Caco-2 (cell line): ENCODE data around the gene CCDC134. TPM values are rescaled to one million over a fixed set of nuclear protein-coding genes. Genes with fewer than 3 reads are reported as not detected.

Experiments
- BruUV-seq: library from RNA; stranded (reverse); fragments of 400-500 nt; replicated peaks from 2 replicates; lab custom pipeline; 2021; lab: Mats Ljungman, UMichigan
- CTCF ChIA-PET: fragments of 300-600 bp; sonication (Branson Sonifier 250); formaldehyde crosslinking; loops from one replicate; lab custom pipeline; 2022; ENCODE audit warnings: antibody characterized with exemption; lab: Charles Lee
- POLR2A ChIA-PET: fragments of 300-600 bp; sonication (Branson Sonifier 250); formaldehyde crosslinking; loops from one replicate; lab custom pipeline; 2022; ENCODE audit warnings: antibody characterized with exemption; lab: Charles Lee
- DNase-seq, 2 experiments: peaks; one replicate each; pipeline versions ENCODE4 v3.0.0 to v3.0.0-alpha.2; 2020 to 2022
- H3K27me3 ChIP-seq: replicated peaks from 2 replicates; pipeline ENCODE4 v1.6.0; 2011; ENCODE audit warnings: low read length; ENCODE audit not compliant: control insufficient read depth, insufficient read depth
- H3K36me3 ChIP-seq: 2 replicates; pipeline ENCODE4 v1.5.1; 2011; ENCODE audit warnings: low read length; ENCODE audit not compliant: control insufficient read depth, insufficient read depth
- H3K4me1 ChIP-seq: fragments of 250-450 bp; sonication (Bioruptor Pico); 2 replicates; pipeline ENCODE4 v1.5.1; 2020; ENCODE audit warnings: mild to moderate bottlenecking
- H3K4me3 ChIP-seq: 2 replicates; pipeline ENCODE4 v1.5.1; 2011; ENCODE audit warnings: low read depth, mild to moderate bottlenecking, control low read depth, low read length
- H3K9me3 ChIP-seq: fragments of 250-450 bp; sonication (Bioruptor Pico); 2 replicates; pipeline ENCODE4 v1.5.1; 2020; ENCODE audit warnings: mild to moderate bottlenecking, moderate library complexity
- H3K27ac Mint-ChIP-seq: one replicate; pipeline ENCODE4 v1.8.0; 2022; ENCODE audit warnings: mixed read lengths; ENCODE audit not compliant: unreplicated experiment
- H3K27me3 Mint-ChIP-seq: one replicate; pipeline ENCODE4 v1.8.0; 2022; ENCODE audit warnings: mixed read lengths; ENCODE audit not compliant: insufficient read depth, unreplicated experiment
- H3K36me3 Mint-ChIP-seq: one replicate; pipeline ENCODE4 v1.8.0; 2022; ENCODE audit warnings: mild to moderate bottlenecking, mixed read lengths; ENCODE audit not compliant: insufficient read depth, unreplicated experiment
- H3K4me1 Mint-ChIP-seq: one replicate; pipeline ENCODE4 v1.8.0; 2022; ENCODE audit warnings: low read depth, mixed read lengths; ENCODE audit not compliant: unreplicated experiment
- H3K4me3 Mint-ChIP-seq: one replicate; pipeline ENCODE4 v1.8.0; 2022; ENCODE audit warnings: mild to moderate bottlenecking, moderate library complexity, mixed read lengths; ENCODE audit not compliant: unreplicated experiment
- H3K9me3 Mint-ChIP-seq: one replicate; pipeline ENCODE4 v1.8.0; 2022; ENCODE audit warnings: mixed read lengths; ENCODE audit not compliant: unreplicated experiment
- CTCF ChIP-seq, 2 experiments: fragments of 200-600 bp in 1 of 2; IDR thresholded peaks; 1 replicate in 1 of 2; 2 replicates in 1 of 2; pipeline versions ENCODE4 v1.5.1 to v1.8.0; 2011 to 2022; ENCODE audit warnings: antibody characterized with exemption in 1 of 2, control low read depth in 1 of 2, inconsistent platforms in 1 of 2, low read depth in 1 of 2, low read length in 1 of 2, mild to moderate bottlenecking in 1 of 2, moderate library complexity in 1 of 2; ENCODE audit not compliant: insufficient read depth in 1 of 2, severe bottlenecking in 1 of 2, unreplicated experiment in 1 of 2
- intact Hi-C: fragments of 100-400 bp; cut with micrococcal nuclease; formaldehyde crosslinking; loops from one replicate; pipeline ENCODE4 v1.10.0; 2022; ENCODE audit not compliant: unreplicated experiment
- total RNA-seq: library from RNA; stranded (reverse); gene quantifications from 2 replicates; pipeline ENCODE4 v1.2.3, GENCODE V29; 2022

CCDC134 gene
- total RNA-seq, 1 experiment from 2014 or later = 24.8 TPM

GRCh38 chr22:41819257-41819656 lies 18.8 kb downstream of the CCDC134 start:
- Mint-ChIP-seq H3K27ac (no peak overlapping the region), H3K27me3 (no peaks in the 10 kb centered on the region), H3K4me3 (no peak overlapping the region), H3K36me3 (peaks cover 35% of the 10 kb centered on the region), H3K9me3 (no peaks in the 10 kb centered on the region), H3K4me1 (peaks cover 15% of the 10 kb centered on the region)
- intact Hi-C loops = no loop called here
- TF ChIP-seq CTCF (IDR thresholded peaks at IDR 0.05; ENCODE audit: insufficient read depth in 1 of 2, low read depth in 1 of 2, low read length in 1 of 2, severe bottlenecking in 1 of 2, unreplicated experiment in 1 of 2) = no peak
- ChIA-PET CTCF (no interaction called here), POLR2A (no interaction called here)
- no peaks in the 10 kb centered on the region for H3K9me3 ChIP-seq
- H3K4me1 ChIP-seq = no peaks in the 10 kb centered on the region
- H3K4me3 ChIP-seq = no peak overlapping the region
- no peak for DNase-seq
- no peaks in the 10 kb centered on the region; the same call in 1 of the 2 replicates for H3K36me3 ChIP-seq
- BruUV-seq = no TSS peak
- no peaks in the 10 kb centered on the region for H3K27me3 ChIP-seq

- H3K36me3 ChIP-seq = no peaks in the 10 kb centered on the region; the same call in 1 of the 2 replicates
- Mint-ChIP-seq H3K4me1 (peaks cover 15% of the 10 kb centered on the region), H3K9me3 (no peaks in the 10 kb centered on the region), H3K27ac (no peak overlapping the region), H3K4me3 (no peak overlapping the region), H3K27me3 (no peaks in the 10 kb centered on the region), H3K36me3 (peaks cover 31% of the 10 kb centered on the region)
- POLR2A ChIA-PET = interaction anchor here (0.7 kb wide), 1 partner anchor 12 kb away, joined by 3 read pairs; no protein-coding TSS in a partner anchor
- no peak overlapping the region for H3K4me3 ChIP-seq
- CTCF ChIA-PET = interaction anchor here (0.6 kb wide), 2 partner anchors 120 to 149 kb away, joined by 3 to 4 read pairs; no protein-coding TSS in a partner anchor
- intact Hi-C loops = loop anchor here (5.0 kb wide), 1 partner anchor 37 kb away; no protein-coding TSS in a partner anchor
- H3K27me3 ChIP-seq = no peaks in the 10 kb centered on the region
- no peak for DNase-seq
- no peaks in the 10 kb centered on the region for H3K9me3 ChIP-seq
- TF ChIP-seq CTCF (IDR thresholded peaks at IDR 0.05; ENCODE audit: insufficient read depth in 1 of 2, low read depth in 1 of 2, low read length in 1 of 2, severe bottlenecking in 1 of 2, unreplicated experiment in 1 of 2) = no peak
- H3K4me1 ChIP-seq = no peaks in the 10 kb centered on the region
- no TSS peak for BruUV-seq
Measured at GRCh38 chr22:41820447-41820846, 20.0 kb downstream of the CCDC134 start.

- Mint-ChIP-seq H3K27me3 (no peaks in the 10 kb centered on the region), H3K36me3 (peaks cover 31% of the 10 kb centered on the region), H3K27ac (peak overlapping the region; percentile 8), H3K9me3 (no peaks in the 10 kb centered on the region), H3K4me3 (no peak overlapping the region), H3K4me1 (peaks cover 15% of the 10 kb centered on the region)
- intact Hi-C loops = loop anchor here (2.0 to 5.0 kb wide), 2 partner anchors 36 to 119 kb away; no protein-coding TSS in a partner anchor
- Histone ChIP-seq H3K4me3 (no peak overlapping the region), H3K27me3 (no peaks in the 10 kb centered on the region), H3K36me3 (no peaks in the 10 kb centered on the region; the same call in 1 of the 2 replicates), H3K4me1 (no peaks in the 10 kb centered on the region), H3K9me3 (no peaks in the 10 kb centered on the region)
- BruUV-seq = no TSS peak
- ChIA-PET POLR2A (no interaction called here), CTCF (interaction anchor here (0.5 to 2.0 kb wide), 4 partner anchors 36 to 177 kb away, joined by 3 to 12 read pairs (median 6); partner anchors contain the start of gene WBP2NL)
- no peak for DNase-seq
- no peak for TF ChIP-seq CTCF (IDR thresholded peaks at IDR 0.05; ENCODE audit: insufficient read depth in 1 of 2, low read depth in 1 of 2, low read length in 1 of 2, severe bottlenecking in 1 of 2, unreplicated experiment in 1 of 2)
Measured at GRCh38 chr22:41821471-41822316, 21.2 kb downstream of the CCDC134 start.
